Left forelimb (tissue), 1 donor: ENCODE measurements around the gene ZNF284.
"Not testable (repeated sequence)": the region's sequence is repeated elsewhere in the genome, so short reads cannot be mapped to it uniquely, and the experiment has no call there.

Source experiments
- DNase-seq: peaks from one replicate; pipeline ENCODE4 v3.0.0-alpha.2; 2018; ENCODE audit warnings: low spot score

Gene ZNF284

DNA sequence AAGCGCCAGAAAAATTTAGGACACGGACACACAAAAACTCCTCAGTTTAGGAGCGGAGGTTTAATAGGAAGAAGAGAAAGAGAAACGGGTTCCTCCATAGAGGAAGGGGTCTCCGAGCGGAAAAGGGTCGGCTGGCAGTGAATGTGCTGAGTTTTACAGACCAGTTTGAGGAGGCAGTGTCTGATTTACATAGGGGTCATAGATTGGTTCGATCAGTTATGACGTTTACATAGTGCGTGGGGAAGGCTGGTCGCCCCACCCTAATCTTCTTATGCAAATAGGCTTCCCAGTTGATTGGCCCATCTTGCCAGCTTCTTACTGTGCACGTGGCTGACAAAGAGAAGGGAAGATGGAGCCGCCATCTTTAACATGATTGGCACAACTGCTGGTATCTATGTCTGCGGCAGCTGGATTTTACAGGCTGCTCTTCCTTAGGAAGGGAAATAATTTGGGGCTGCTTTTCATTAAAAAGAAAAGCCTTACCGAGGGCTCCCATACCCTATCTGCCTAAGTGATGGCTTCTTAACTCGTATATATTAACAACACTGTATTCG, 40.0 kb downstream of the ZNF284 start:
- DNase-seq: no peak

GRCh38 chr19:44112802-44113137, 40.8 kb downstream of the ZNF284 start:
- no peak for DNase-seq

GRCh38 chr19:44113138-44113783, 41.3 kb downstream of the ZNF284 start, which contains the start of gene ZNF225:
Gene ZNF225, plus strand, starts transcription at chr19:44113399. Its CDS starts 2,429 bp downstream, at chr19:44115828.
- peak; percentile 93 for DNase-seq

DNA sequence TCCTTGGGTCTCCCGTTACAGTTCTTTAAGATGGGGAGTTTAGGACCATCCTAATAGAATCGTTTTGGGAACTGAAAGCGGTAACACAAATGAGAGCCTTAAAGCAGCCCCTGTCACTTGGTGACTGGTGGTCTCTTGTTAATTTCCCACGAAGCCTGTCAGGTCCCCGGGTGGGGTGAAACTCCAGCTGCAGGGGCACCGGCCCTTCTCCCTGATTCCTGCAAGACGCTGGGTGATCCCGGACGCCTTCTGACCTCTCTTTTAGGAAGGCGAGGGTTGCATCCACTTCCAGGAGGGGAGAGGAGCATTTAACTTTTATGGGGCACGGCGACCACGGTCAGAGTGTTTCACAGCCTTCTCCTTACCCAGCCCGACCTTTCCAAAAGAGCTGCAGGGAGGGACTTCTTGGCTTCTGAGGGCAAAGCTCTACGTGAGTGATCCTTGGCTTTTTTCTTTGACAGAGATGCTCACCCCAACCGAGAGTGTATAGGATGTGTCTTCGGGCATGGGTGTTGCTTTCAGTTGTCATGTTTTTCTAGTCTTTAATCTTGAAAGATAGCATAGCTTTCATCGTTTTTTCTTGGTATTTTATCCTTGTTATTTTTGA, 41.9 kb downstream of the ZNF284 start:
- DNase-seq: no peak

DNA sequence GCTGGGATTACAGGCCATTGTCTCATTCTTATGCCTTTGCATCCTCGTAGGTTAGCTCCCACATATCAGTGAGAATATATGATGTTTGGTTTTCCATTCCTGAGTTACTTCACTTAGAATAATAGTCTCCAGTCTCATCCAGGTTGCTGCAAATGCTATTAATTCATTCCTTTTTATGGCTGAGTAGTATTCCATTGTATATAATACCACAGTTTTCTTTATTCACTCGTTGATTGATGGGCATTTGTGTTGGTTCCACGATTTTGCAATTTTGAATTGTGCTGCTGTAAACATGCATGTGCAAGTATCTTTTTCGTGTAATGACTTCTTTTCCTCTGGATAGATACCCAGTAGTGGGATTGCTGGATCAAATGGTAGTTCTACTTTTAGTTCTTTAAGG, 49.2 kb downstream of the ZNF284 start:
- not testable (repeated sequence) for DNase-seq

DNA sequence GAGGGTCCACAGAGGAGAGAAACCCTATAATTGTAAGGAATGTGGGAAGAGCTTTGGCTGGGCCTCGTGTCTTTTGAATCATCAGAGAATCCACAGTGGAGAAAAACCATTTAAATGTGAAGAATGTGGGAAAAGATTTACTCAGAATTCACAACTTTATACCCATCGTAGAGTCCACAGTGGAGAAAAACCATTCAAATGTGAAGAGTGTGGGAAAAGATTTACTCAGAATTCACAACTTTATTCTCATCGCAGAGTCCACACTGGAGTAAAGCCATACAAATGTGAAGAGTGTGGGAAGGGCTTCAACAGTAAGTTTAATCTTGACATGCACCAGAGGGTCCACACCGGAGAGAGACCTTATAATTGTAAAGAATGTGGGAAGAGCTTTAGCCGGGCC, 60.0 kb downstream of the ZNF284 start:
- DNase-seq: no peak
